HCT116 (cell line): ENCODE measurements around the gene NTNG2. TPM values are rescaled to one million over a fixed set of nuclear protein-coding genes. Genes with fewer than 3 reads are reported as not detected.

Experiments used
- ATAC-seq: fragments of 200-7000 bp; cut with Tn5 transposase; 2 replicates; pipeline ENCODE4 v1.9.1; 2020; ENCODE audit warnings: mild to moderate bottlenecking, moderate library complexity
- BruUV-seq: library from RNA; stranded (reverse); fragments of 400-500 nt; replicated peaks from 2 replicates; lab custom pipeline; 2021; lab: Mats Ljungman, UMichigan
- CTCF ChIA-PET: fragments of 300-600 bp; sonication (Branson Sonifier 250); formaldehyde crosslinking; loops from one replicate; lab custom pipeline; 2021; ENCODE audit warnings: antibody characterized with exemption; lab: Charles Lee
- POLR2A ChIA-PET: fragments of 300-600, 350-600 bp; sonication (Branson Sonifier 250); formaldehyde crosslinking; loops from one replicate; lab custom pipeline; 2021; ENCODE audit warnings: antibody characterized with exemption; lab: Charles Lee
- RAD21 ChIA-PET, 2 experiments: fragments of 300-600 bp; sonication (Branson Sonifier 250); formaldehyde crosslinking; loops; one replicate each; lab custom pipeline; 2023; ENCODE audit warnings: low total read pairs in 2 of 2; ENCODE audit not compliant: uncharacterized antibody in 2 of 2, unreplicated experiment in 2 of 2, low non-redundant PET in 1 of 2; lab: Charles Lee
- DNase-seq: peaks from one replicate; pipeline ENCODE4 v3.0.0-alpha.2; 2010; ENCODE audit warnings: low read depth, low spot score
- H2AFZ ChIP-seq: fragments of 200-600 bp; shearing (Covaris generic), sonication (generic); 2 replicates; pipeline ENCODE4 v1.6.1; 2017; ENCODE audit warnings: low read depth, mixed run types, mixed read lengths, antibody characterized with exemption, low read length; ENCODE audit not compliant: poor library complexity, severe bottlenecking
- H3K27ac ChIP-seq: 2 replicates; pipeline ENCODE4 v1.5.1; 2012; ENCODE audit warnings: low read depth, low read length
- H3K27me3 ChIP-seq: fragments of 200-600 bp; sonication (generic); 2 replicates; pipeline ENCODE4 v1.6.1; 2016; ENCODE audit warnings: mixed run types, low read length, mixed read lengths; ENCODE audit not compliant: insufficient read depth
- H3K36me3 ChIP-seq, 2 experiments: fragments of 200-500 bp in 1 of 2; fragments of 200-600 bp in 1 of 2; sonication (Bioruptor generic) in 1 of 2; sonication (generic) in 1 of 2; 2 replicates each; pipeline versions ENCODE4 v1.5.1 to v1.6.1; 2014 to 2016; ENCODE audit warnings: low read length in 2 of 2, inconsistent platforms in 1 of 2, mixed read lengths in 1 of 2, mixed run types in 1 of 2; ENCODE audit not compliant: insufficient read depth in 2 of 2, control insufficient read depth in 1 of 2
- H3K4me1 ChIP-seq, 2 experiments: fragments of 200-600 bp in 1 of 2; sonication (generic) in 1 of 2; 2 replicates each; pipeline versions ENCODE4 v1.5.1 to v1.6.1; 2012 to 2017; ENCODE audit warnings: low read length in 2 of 2, inconsistent platforms in 1 of 2, mild to moderate bottlenecking in 1 of 2, mixed read lengths in 1 of 2, mixed run types in 1 of 2, moderate library complexity in 1 of 2; ENCODE audit not compliant: insufficient read depth in 2 of 2, control insufficient read depth in 1 of 2
- H3K4me2 ChIP-seq: fragments of 200-600 bp; sonication (generic); 2 replicates; pipeline ENCODE4 v1.6.1; 2017; ENCODE audit warnings: mixed run types, low read length, mixed read lengths
- H3K4me3 ChIP-seq, 2 experiments: fragments of 200-600 bp in 1 of 2; sonication (generic) in 1 of 2; replicated peaks in 1 of 2; 2 replicates each; pipeline ENCODE4 v1.5.1; 2011 to 2016; ENCODE audit warnings: low read length in 2 of 2, control low read depth in 1 of 2, low read depth in 1 of 2, mild to moderate bottlenecking in 1 of 2, mixed read lengths in 1 of 2, mixed run types in 1 of 2
- H3K79me2 ChIP-seq: fragments of 200-600 bp; sonication (generic); 2 replicates; pipeline ENCODE4 v1.6.1; 2017; ENCODE audit warnings: mild to moderate bottlenecking, mixed run types, low read length, moderate library complexity, mixed read lengths; ENCODE audit not compliant: insufficient read depth
- H3K9ac ChIP-seq: fragments of 200-600 bp; sonication (generic); 2 replicates; pipeline ENCODE4 v1.6.1; 2016; ENCODE audit warnings: low read length, mixed read lengths
- H3K9me2 ChIP-seq: fragments of 200-600 bp; sonication (generic), shearing (Covaris generic); 2 replicates; pipeline ENCODE4 v1.6.1; 2017; ENCODE audit warnings: mixed run types, mild to moderate bottlenecking, moderate library complexity; ENCODE audit not compliant: insufficient read depth
- H3K9me3 ChIP-seq, 2 experiments: fragments of 200-500 bp in 1 of 2; fragments of 200-600 bp in 1 of 2; sonication (Bioruptor generic) in 1 of 2; sonication (generic) in 1 of 2; 2 replicates each; pipeline ENCODE4 v1.6.1; 2014 to 2017; ENCODE audit warnings: low read length in 2 of 2, mixed read lengths in 2 of 2, inconsistent platforms in 1 of 2, low read depth in 1 of 2, mild to moderate bottlenecking in 1 of 2, mixed run types in 1 of 2, moderate library complexity in 1 of 2; ENCODE audit not compliant: control insufficient read depth in 1 of 2, insufficient read depth in 1 of 2
- H4K20me1 ChIP-seq: fragments of 200-600 bp; sonication (generic), shearing (Covaris generic); 2 replicates; pipeline ENCODE4 v1.6.1; 2017; ENCODE audit warnings: mixed run types, mild to moderate bottlenecking, moderate library complexity; ENCODE audit not compliant: insufficient read depth
- CBX3 ChIP-seq: IDR thresholded peaks from 2 replicates; pipeline ENCODE4 v1.6.1; 2012; ENCODE audit warnings: low read depth
- CEBPB ChIP-seq: IDR thresholded peaks from 2 replicates; pipeline ENCODE4 v1.6.1; 2012; ENCODE audit warnings: low read depth
- EGR1 ChIP-seq: IDR thresholded peaks from 2 replicates; pipeline ENCODE4 v1.6.1; 2012; ENCODE audit warnings: low read depth
- ELF1 ChIP-seq: IDR thresholded peaks from 2 replicates; pipeline ENCODE4 v1.6.1; 2012; ENCODE audit warnings: low read depth, borderline replicate concordance
- EZH2 ChIP-seq: fragments of 200-600 bp; sonication (generic); IDR thresholded peaks from 2 replicates; pipeline ENCODE4 v1.6.1; 2017; ENCODE audit warnings: antibody characterized with exemption, mixed run types
- EZH2phosphoT487 ChIP-seq: fragments of 200-600 bp; IDR thresholded peaks from 2 replicates; pipeline ENCODE4 v1.6.1; 2018; ENCODE audit warnings: antibody characterized with exemption, borderline replicate concordance
- FOSL1 ChIP-seq: IDR thresholded peaks from 2 replicates; pipeline ENCODE4 v1.6.1; 2012; ENCODE audit warnings: low read depth
- JUND ChIP-seq: IDR thresholded peaks from 2 replicates; pipeline ENCODE4 v1.6.1; 2012
- POLR2A ChIP-seq: IDR thresholded peaks from 2 replicates; pipeline ENCODE4 v1.7.0; 2011; ENCODE audit warnings: borderline replicate concordance; ENCODE audit not compliant: insufficient read depth, insufficient read length; ENCODE audit errors: extremely low read depth
- POLR2AphosphoS5 ChIP-seq: IDR thresholded peaks from 2 replicates; pipeline ENCODE4 v1.6.1; 2011; ENCODE audit warnings: mild to moderate bottlenecking, low read depth, low read length, moderate library complexity
- RAD21 ChIP-seq: IDR thresholded peaks from 2 replicates; pipeline ENCODE4 v1.6.1; 2012; ENCODE audit warnings: low read depth, mild to moderate bottlenecking
- REST ChIP-seq: IDR thresholded peaks from 2 replicates; pipeline ENCODE4 v1.6.1; 2012; ENCODE audit warnings: low read depth
- SP1 ChIP-seq: IDR thresholded peaks from 2 replicates; pipeline ENCODE4 v1.6.1; 2012; ENCODE audit warnings: low read depth
- TCF7L2 ChIP-seq: IDR thresholded peaks from 2 replicates; pipeline ENCODE4 v1.7.0; 2011; ENCODE audit warnings: borderline replicate concordance, inconsistent platforms; ENCODE audit not compliant: insufficient read depth, insufficient read length; ENCODE audit errors: extremely low read depth
- YY1 ChIP-seq: IDR thresholded peaks from 2 replicates; pipeline ENCODE4 v1.6.1; 2011; ENCODE audit warnings: low read length, low read depth, moderate library complexity, mild to moderate bottlenecking; ENCODE audit not compliant: insufficient replicate concordance; ENCODE audit errors: extremely low read depth
- ZFX ChIP-seq: fragments of 450-650 bp; IDR thresholded peaks from 2 replicates; pipeline ENCODE4 v1.6.1; 2017
- ZNF274 ChIP-seq: fragments of 200-500 bp; sonication (Bioruptor generic); IDR thresholded peaks from 2 replicates; pipeline ENCODE4 v1.6.1; 2014; ENCODE audit warnings: mild to moderate bottlenecking, low read depth, low read length, inconsistent platforms
- intact Hi-C: fragments of 100-400 bp; cut with micrococcal nuclease; formaldehyde crosslinking; loops from 2 replicates; pipeline ENCODE4 v1.10.0; 2022
- total RNA-seq: library from RNA; stranded (reverse); gene quantifications from one replicate; pipeline ENCODE4 v1.2.1, GENCODE V29; 2021; ENCODE audit not compliant: unreplicated experiment
- TF ChIP-seq, protein P1 (sequence below): IDR thresholded peaks from 2 replicates; pipeline ENCODE4 v1.6.1; 2012
- TF ChIP-seq, protein P2 (sequence below): IDR thresholded peaks from 2 replicates; pipeline ENCODE4 v1.6.1; 2012
- TF ChIP-seq, protein P3 (sequence below), 3 experiments: fragments of 200-600 bp in 1 of 3; sonication (generic) in 1 of 3; IDR thresholded peaks in 2 of 3; conservative IDR thresholded peaks in 1 of 3; 2 replicates each; pipeline ENCODE4 v1.5.1; 2012 to 2017; ENCODE audit warnings: low read depth in 2 of 3, low read length in 2 of 3, antibody characterized with exemption in 1 of 3, borderline replicate concordance in 1 of 3, control low read depth in 1 of 3, mild to moderate bottlenecking in 1 of 3, mixed read lengths in 1 of 3, mixed run types in 1 of 3, moderate library complexity in 1 of 3; ENCODE audit not compliant: insufficient read depth in 1 of 3

The NTNG2 gene
- total RNA-seq, 1 experiment from 2014 or later, result 2.5 TPM

GRCh38 chr9:132214027-132214622, 52.3 kb downstream of the NTNG2 start:
- peaks cover 9 to 11% of the 10 kb centered on the region in 2 experiments for H3K4me1 ChIP-seq
- DNase-seq (peak; percentile 22), ATAC-seq (peak; percentile 90)
- peak overlapping the region; percentile 43 for H2AFZ ChIP-seq
- H3K79me2 ChIP-seq, result no peaks in the 10 kb centered on the region
- H3K27ac ChIP-seq, result 0 out of 2 replicates have a peak overlapping the region, but pooled peaks have one; percentile 9
- H3K9me2 ChIP-seq, result no peaks in the 10 kb centered on the region
- intact Hi-C loops, result no loop called here
- no peak overlapping the region for H3K9ac ChIP-seq
- RAD21 ChIA-PET, result interaction anchor here in 1 of 2 experiments (0.5 kb wide), 1 partner anchor 28 kb away, joined by 3 read pairs; no protein-coding TSS in a partner anchor
- POLR2A ChIA-PET, result no interaction called here
- no peaks in the 10 kb centered on the region for H3K9me3 ChIP-seq
- H3K4me2 ChIP-seq, result peak overlapping the region; percentile 59
- no peak overlapping the region for H3K4me3 ChIP-seq
- H3K27me3 ChIP-seq, result no peaks in the 10 kb centered on the region
- CTCF ChIA-PET, result interaction anchor here (2.5 kb wide), 1 partner anchor 22 kb away, joined by 12 read pairs; no protein-coding TSS in a partner anchor
- no peaks in the 10 kb centered on the region for H3K36me3 ChIP-seq
- BruUV-seq, result no TSS peak
- H4K20me1 ChIP-seq, result no peaks in the 10 kb centered on the region
- TF ChIP-seq, protein P1, sequence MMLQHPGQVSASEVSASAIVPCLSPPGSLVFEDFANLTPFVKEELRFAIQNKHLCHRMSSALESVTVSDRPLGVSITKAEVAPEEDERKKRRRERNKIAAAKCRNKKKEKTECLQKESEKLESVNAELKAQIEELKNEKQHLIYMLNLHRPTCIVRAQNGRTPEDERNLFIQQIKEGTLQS, result peak; percentile 83; the same call in 1 of the 2 replicates
- TF ChIP-seq JUND (peak; percentile 57), POLR2A (no peak), FOSL1 (peak; percentile 26; the same call in 1 of the 2 replicates), POLR2AphosphoS5 (no peak), EGR1 (no peak), YY1 (no peak), TCF7L2 (peak; percentile 36), CBX3 (no peak), EZH2phosphoT487 (no peak), ZNF274 (no peak), REST (no peak), CEBPB (no peak), ZFX (no peak), SP1 (no peak), EZH2 (no peak), RAD21 (no peak), ELF1 (no peak)
- TF ChIP-seq, protein P2, sequence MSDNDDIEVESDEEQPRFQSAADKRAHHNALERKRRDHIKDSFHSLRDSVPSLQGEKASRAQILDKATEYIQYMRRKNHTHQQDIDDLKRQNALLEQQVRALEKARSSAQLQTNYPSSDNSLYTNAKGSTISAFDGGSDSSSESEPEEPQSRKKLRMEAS, result no peak
- TF ChIP-seq, protein P3, sequence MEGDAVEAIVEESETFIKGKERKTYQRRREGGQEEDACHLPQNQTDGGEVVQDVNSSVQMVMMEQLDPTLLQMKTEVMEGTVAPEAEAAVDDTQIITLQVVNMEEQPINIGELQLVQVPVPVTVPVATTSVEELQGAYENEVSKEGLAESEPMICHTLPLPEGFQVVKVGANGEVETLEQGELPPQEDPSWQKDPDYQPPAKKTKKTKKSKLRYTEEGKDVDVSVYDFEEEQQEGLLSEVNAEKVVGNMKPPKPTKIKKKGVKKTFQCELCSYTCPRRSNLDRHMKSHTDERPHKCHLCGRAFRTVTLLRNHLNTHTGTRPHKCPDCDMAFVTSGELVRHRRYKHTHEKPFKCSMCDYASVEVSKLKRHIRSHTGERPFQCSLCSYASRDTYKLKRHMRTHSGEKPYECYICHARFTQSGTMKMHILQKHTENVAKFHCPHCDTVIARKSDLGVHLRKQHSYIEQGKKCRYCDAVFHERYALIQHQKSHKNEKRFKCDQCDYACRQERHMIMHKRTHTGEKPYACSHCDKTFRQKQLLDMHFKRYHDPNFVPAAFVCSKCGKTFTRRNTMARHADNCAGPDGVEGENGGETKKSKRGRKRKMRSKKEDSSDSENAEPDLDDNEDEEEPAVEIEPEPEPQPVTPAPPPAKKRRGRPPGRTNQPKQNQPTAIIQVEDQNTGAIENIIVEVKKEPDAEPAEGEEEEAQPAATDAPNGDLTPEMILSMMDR (IDR thresholded peaks at IDR 0.05 in 2 of 3, conservative IDR thresholded peaks at IDR 0.05 in 1 of 3; ENCODE audit: borderline replicate concordance in 1 of 3, insufficient read depth in 1 of 3, low read depth in 2 of 3, low read length in 2 of 3), result 0 out of 6 replicates have a peak, but pooled peaks of 1 of the 3 experiments have one; percentile 5
